Right atrium auricular region (tissue), 2 donors: ENCODE results near the gene CPNE5. TPM values are rescaled to one million over a fixed set of nuclear protein-coding genes. Genes with fewer than 3 reads are reported as not detected.

Source experiments
- DNase-seq: peaks from one replicate; pipeline ENCODE4 v3.0.0-alpha.2; 2019; ENCODE audit warnings: low spot score
- H3K27ac ChIP-seq, 2 donors: fragments of 200-600 bp; sonication (generic); 1 replicate in 1 of 2; 2 replicates in 1 of 2; pipeline ENCODE4 v1.5.1; 2016 to 2019
- H3K27me3 ChIP-seq, 2 donors: fragments of 200-600 bp; sonication (generic); one replicate each; pipeline versions ENCODE4 v1.5.1 to v1.6.0; 2017 to 2019
- H3K36me3 ChIP-seq: fragments of 200-600 bp; sonication (generic); one replicate; pipeline ENCODE4 v1.5.1; 2016
- H3K4me1 ChIP-seq, 2 donors: fragments of 200-600 bp; sonication (generic); one replicate each; pipeline versions ENCODE4 v1.5.1 to v1.6.0; 2017 to 2019
- H3K4me3 ChIP-seq, 2 donors: fragments of 200-600 bp; sonication (generic); 1 replicate in 1 of 2; 2 replicates in 1 of 2; pipeline ENCODE4 v1.5.1; 2017 to 2019; ENCODE audit warnings: mild to moderate bottlenecking in 1 of 2, moderate library complexity in 1 of 2
- H3K9me3 ChIP-seq, 2 donors: fragments of 200-600 bp; sonication (generic); one replicate each; pipeline ENCODE4 v1.5.1; 2019
- CTCF ChIP-seq, 2 donors: fragments of 200-600 bp; sonication (generic); IDR thresholded peaks; one replicate each; pipeline ENCODE4 v1.5.1; 2019; ENCODE audit warnings: antibody characterized with exemption in 2 of 2
- total RNA-seq, 2 donors: library from RNA; depleted of rRNA; stranded (reverse); fragments of >200 nt; gene quantifications; one replicate each; pipeline ENCODE4 v1.1.0, GENCODE V29; 2016

The CPNE5 gene
- total RNA-seq, 2 donors from 2014 or later: 36.7 to 47.4 TPM

GRCh38 chr6:36734486-36735060, 104.7 kb downstream of the CPNE5 start:
- Histone ChIP-seq H3K27me3 (no peaks in the 10 kb centered on the region), H3K4me1 (peaks cover 0 to 21% of the 10 kb centered on the region in 2 donors), H3K36me3 (no peaks in the 10 kb centered on the region), H3K9me3 (no peaks in the 10 kb centered on the region), H3K27ac (peak overlapping the region; percentile 69 to 84), H3K4me3 (peak overlapping the region in 1 of 2 donors; percentile 32)
- no peak for TF ChIP-seq CTCF (IDR thresholded peaks at IDR 0.05)
- DNase-seq: no peak

- H3K27ac ChIP-seq: no peak overlapping the region
- no peak for DNase-seq
- no peak for TF ChIP-seq CTCF (IDR thresholded peaks at IDR 0.05)
- H3K36me3 ChIP-seq: no peaks in the 10 kb centered on the region
- H3K27me3 ChIP-seq: no peaks in the 10 kb centered on the region
- no peak overlapping the region for H3K4me3 ChIP-seq
- peaks cover 0 to 21% of the 10 kb centered on the region in 2 donors for H3K4me1 ChIP-seq
- H3K9me3 ChIP-seq: no peaks in the 10 kb centered on the region
These were observed 105.9 kb downstream of the CPNE5 start for GRCh38 chr6:36733300-36733699.

- H3K4me1 ChIP-seq: peaks cover 0 to 21% of the 10 kb centered on the region in 2 donors
These were observed 107.5 kb downstream of the CPNE5 start for GRCh38 chr6:36731622-36732310.

GRCh38 chr6:36730424-36731380, 108.5 kb downstream of the CPNE5 start:
- Histone ChIP-seq H3K9me3 (no peaks in the 10 kb centered on the region), H3K36me3 (no peaks in the 10 kb centered on the region), H3K4me3 (no peak overlapping the region), H3K27me3 (no peaks in the 10 kb centered on the region), H3K4me1 (peaks cover 0 to 14% of the 10 kb centered on the region in 2 donors), H3K27ac (no peak overlapping the region)
- no peak for TF ChIP-seq CTCF (IDR thresholded peaks at IDR 0.05)
- no peak for DNase-seq

More at GRCh38 chr6:36731622-36732310, 107.5 kb downstream of the CPNE5 start:
- Histone ChIP-seq H3K27me3 (no peaks in the 10 kb centered on the region), H3K27ac (no peak overlapping the region), H3K36me3 (no peaks in the 10 kb centered on the region), H3K9me3 (no peaks in the 10 kb centered on the region), H3K4me3 (no peak overlapping the region)
- TF ChIP-seq CTCF (IDR thresholded peaks at IDR 0.05): no peak
- no peak for DNase-seq

- Histone ChIP-seq H3K9me3 (no peaks in the 10 kb centered on the region), H3K4me1 (no peaks in the 10 kb centered on the region), H3K36me3 (no peaks in the 10 kb centered on the region), H3K4me3 (no peak overlapping the region), H3K27ac (no peak overlapping the region), H3K27me3 (no peaks in the 10 kb centered on the region)
- TF ChIP-seq CTCF (IDR thresholded peaks at IDR 0.05): no peak
- DNase-seq: no peak
These were observed 110.1 kb downstream of the CPNE5 start for GRCh38 chr6:36729161-36729524.
